Natural killer cell (primary cell): ENCODE data around the gene IL6R. TPM values are rescaled to one million over a fixed set of nuclear protein-coding genes. Genes with fewer than 3 reads are reported as not detected.

Experiments
- ATAC-seq, 3 donors: fragments of 150-1000 bp in 2 of 3; fragments of 200-7000 bp in 1 of 3; cut with Tn5 transposase; 1 replicate in 1 of 3; 2 replicates in 2 of 3; pipeline ENCODE4 v1.10.0; 2021; ENCODE audit warnings: mild to moderate bottlenecking in 2 of 3, moderate library complexity in 2 of 3
- DNase-seq, 2 donors: peaks; one replicate each; pipeline versions ENCODE4 v3.0.0 to v3.0.0-alpha.2; 2013 to 2021; ENCODE audit warnings: mixed read lengths in 1 of 2
- H3K27ac ChIP-seq: one replicate; pipeline ENCODE4 v1.5.1; 2013; ENCODE audit warnings: mild to moderate bottlenecking, low read length
- H3K27me3 ChIP-seq: one replicate; pipeline ENCODE4 v1.6.1; 2013; ENCODE audit warnings: low read length; ENCODE audit not compliant: control insufficient read depth, insufficient read depth
- H3K36me3 ChIP-seq: one replicate; pipeline ENCODE4 v1.6.1; 2013; ENCODE audit warnings: low read length; ENCODE audit not compliant: control insufficient read depth, insufficient read depth
- H3K4me1 ChIP-seq: one replicate; pipeline ENCODE4 v1.6.1; 2013; ENCODE audit warnings: low read length; ENCODE audit not compliant: control insufficient read depth, insufficient read depth
- H3K4me3 ChIP-seq: one replicate; pipeline ENCODE4 v1.5.1; 2013; ENCODE audit warnings: low read length
- H3K9me3 ChIP-seq: one replicate; pipeline ENCODE4 v1.6.1; 2013; ENCODE audit warnings: low read length; ENCODE audit not compliant: control insufficient read depth, insufficient read depth
- H3K27ac Mint-ChIP-seq, 2 donors: one replicate each; pipeline ENCODE4 v1.8.0; 2022; ENCODE audit warnings: mild to moderate bottlenecking in 2 of 2, mixed read lengths in 2 of 2, moderate library complexity in 1 of 2
- H3K27me3 Mint-ChIP-seq, 2 donors: one replicate each; pipeline ENCODE4 v1.8.0; 2022; ENCODE audit warnings: low read depth in 2 of 2, mixed read lengths in 2 of 2
- H3K36me3 Mint-ChIP-seq: one replicate; pipeline ENCODE4 v1.8.0; 2022; ENCODE audit warnings: mixed read lengths
- H3K4me1 Mint-ChIP-seq, 2 donors: one replicate each; pipeline ENCODE4 v1.8.0; 2022; ENCODE audit warnings: mixed read lengths in 2 of 2
- H3K4me3 Mint-ChIP-seq: one replicate; pipeline ENCODE4 v1.8.0; 2022; ENCODE audit warnings: mild to moderate bottlenecking, moderate library complexity, mixed read lengths
- H3K9me3 Mint-ChIP-seq, 2 donors: one replicate each; pipeline ENCODE4 v1.8.0; 2022; ENCODE audit warnings: mixed read lengths in 2 of 2
- WGBS: methylation state at CpG from one replicate; pipeline ENCODE4 v1.1.7; 2013; ENCODE audit warnings: missing lambda C conversion rate; ENCODE audit not compliant: insufficient coverage; 5-methylcytosine and 5-hydroxymethylcytosine counted together
- intact Hi-C: fragments of 100-400 bp; cut with micrococcal nuclease; formaldehyde crosslinking; loops from one replicate; pipeline ENCODE4 v1.14.2; 2022
- total RNA-seq, 4 donors: library from RNA; stranded (reverse); fragments of 120-200 nt in 1 of 4; gene quantifications; one replicate each; pipeline versions ENCODE4 v1.2.3 to v1.2.4, GENCODE V29; 2013 to 2022
- TF ChIP-seq, protein P1 (sequence below): fragments of 200-600 bp; IDR thresholded peaks from one replicate; pipeline ENCODE4 v1.8.0; 2022; ENCODE audit warnings: antibody characterized with exemption

The IL6R gene
- total RNA-seq, 3 donors from 2014 or later (not counting 1 experiment from before 2014, with no cell fraction given) = 2.0 to 10.6 (median 3.8) TPM

DNA sequence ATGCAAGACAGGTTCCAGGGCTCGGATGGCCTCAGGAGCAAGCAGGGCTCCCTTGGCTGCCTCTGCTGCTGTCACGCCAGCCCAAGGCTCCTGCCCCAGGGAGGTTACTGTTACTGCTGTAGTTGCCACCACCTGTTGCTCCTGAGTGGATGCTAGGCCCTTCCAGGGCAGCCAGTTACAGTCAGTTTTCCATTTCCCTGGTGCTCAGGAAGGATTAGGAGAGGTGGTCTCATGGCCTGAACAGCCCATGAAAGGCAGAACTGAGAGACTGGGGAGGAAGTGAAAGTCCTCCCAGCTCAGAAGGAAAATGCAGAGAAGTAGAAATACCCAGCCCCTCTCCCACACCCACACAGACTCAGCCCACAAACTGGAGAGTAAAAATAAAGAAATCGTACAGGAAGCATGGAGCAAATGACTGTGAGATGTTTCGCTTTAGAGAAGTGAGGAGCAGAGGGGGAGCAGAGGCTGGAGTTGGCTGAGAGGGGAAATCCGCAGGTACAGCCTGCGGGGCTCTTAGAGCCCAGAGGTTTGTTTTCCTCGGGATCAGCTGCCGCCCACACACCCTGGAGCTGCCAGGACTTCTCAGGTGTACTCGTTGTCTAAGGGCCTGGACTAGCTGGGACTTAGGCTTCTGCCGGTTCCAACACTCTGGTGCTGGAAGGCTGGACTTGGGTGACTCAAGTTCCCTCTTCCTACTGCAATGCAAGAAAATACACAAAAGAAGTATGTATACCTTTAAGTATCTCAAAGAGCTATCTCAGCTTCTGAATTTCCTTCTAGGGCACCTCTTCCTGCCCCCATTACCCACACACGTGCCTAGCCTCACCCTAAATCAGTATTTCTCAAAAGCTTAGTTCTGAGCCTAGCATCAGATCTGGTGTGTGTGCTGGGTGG is 2.3 kb downstream of the IL6R start:
- DNase-seq (peak in 1 of 2 donors; percentile 60), ATAC-seq (no peak)
- Mint-ChIP-seq H3K27me3 (peaks cover 25 to 36% of the 10 kb centered on the region in 2 donors), H3K4me3 (peak overlapping the region; percentile 79), H3K4me1 (peaks cover 37 to 45% of the 10 kb centered on the region in 2 donors), H3K27ac (peak overlapping the region in 1 of 2 donors; percentile 15), H3K36me3 (no peaks in the 10 kb centered on the region), H3K9me3 (no peaks in the 10 kb centered on the region)
- 31% methylated on average over 11 of the region's 11 CpGs for WGBS
- no peaks in the 10 kb centered on the region for H3K36me3 ChIP-seq
- no peaks in the 10 kb centered on the region for H3K9me3 ChIP-seq
- peaks cover 53% of the 10 kb centered on the region for H3K4me1 ChIP-seq
- peak overlapping the region; percentile 31 for H3K27ac ChIP-seq
- TF ChIP-seq, protein P1, sequence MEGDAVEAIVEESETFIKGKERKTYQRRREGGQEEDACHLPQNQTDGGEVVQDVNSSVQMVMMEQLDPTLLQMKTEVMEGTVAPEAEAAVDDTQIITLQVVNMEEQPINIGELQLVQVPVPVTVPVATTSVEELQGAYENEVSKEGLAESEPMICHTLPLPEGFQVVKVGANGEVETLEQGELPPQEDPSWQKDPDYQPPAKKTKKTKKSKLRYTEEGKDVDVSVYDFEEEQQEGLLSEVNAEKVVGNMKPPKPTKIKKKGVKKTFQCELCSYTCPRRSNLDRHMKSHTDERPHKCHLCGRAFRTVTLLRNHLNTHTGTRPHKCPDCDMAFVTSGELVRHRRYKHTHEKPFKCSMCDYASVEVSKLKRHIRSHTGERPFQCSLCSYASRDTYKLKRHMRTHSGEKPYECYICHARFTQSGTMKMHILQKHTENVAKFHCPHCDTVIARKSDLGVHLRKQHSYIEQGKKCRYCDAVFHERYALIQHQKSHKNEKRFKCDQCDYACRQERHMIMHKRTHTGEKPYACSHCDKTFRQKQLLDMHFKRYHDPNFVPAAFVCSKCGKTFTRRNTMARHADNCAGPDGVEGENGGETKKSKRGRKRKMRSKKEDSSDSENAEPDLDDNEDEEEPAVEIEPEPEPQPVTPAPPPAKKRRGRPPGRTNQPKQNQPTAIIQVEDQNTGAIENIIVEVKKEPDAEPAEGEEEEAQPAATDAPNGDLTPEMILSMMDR = no peak
- no peak overlapping the region for H3K4me3 ChIP-seq
- peaks cover 11% of the 10 kb centered on the region for H3K27me3 ChIP-seq
- intact Hi-C loops = no loop called here

DNA sequence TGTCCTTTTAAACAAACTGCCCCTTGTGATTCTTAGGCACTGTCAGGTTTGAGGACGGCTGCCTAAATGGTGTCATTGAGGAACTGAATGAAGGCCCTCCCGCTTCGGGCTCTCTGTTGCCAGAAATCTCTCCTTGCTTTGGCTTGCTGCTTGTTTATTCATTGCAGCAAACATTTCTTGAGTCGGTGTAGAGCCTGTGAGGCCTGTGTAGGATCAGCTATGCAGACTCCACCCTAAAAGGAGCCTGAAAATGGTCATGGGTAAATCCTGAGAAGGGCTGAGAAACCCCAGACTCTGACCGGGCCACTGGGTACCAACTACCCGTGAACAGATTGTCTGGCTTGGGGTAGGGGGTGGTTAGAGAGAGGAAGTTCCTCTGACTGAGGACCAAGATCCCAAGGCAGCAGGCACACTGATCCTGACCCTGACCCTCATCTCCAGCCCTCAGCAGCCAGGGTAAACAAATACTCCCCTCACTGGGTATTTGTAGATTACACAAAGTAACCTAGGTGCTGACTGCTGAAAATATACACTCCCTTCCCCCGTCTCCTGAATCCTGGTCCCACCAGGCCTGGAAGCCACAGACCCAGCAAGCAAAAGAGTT is 3.1 kb downstream of the IL6R start:
- H3K27ac Mint-ChIP-seq = no peak overlapping the region

DNA sequence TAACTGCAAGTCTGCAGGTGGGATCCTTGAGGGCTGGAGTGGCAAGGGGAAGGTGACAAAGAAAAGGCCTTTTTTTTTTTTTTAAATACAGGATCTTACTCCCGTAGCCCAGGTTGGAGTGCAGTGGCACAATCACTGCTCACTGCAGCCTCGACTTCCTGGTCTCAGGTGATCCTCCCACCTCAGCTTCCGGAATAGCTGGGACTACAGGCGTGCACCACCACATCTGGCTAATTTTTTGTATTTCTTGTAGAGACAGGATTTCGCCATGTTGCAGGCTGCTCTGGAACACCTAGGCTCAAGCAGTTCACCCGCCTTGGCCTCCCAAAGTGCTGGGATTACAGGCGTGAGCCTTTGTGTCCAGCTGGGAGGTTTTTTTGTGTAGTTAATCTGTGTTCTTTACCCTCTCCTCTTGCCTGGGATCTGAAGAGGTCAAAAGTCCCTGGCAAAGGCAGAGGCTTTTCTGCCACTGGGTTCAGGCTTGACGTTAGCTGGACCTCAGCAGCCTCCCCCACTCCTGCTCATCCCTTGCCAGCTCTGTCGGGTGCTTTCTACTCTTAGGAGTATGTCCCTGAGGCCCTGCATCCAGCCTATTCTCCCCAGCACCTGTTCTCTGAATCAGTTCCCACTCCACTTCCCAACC is 5.2 kb downstream of the IL6R start:
- peaks cover 21 to 36% of the 10 kb centered on the region in 2 donors for H3K27me3 Mint-ChIP-seq
- H3K4me3 Mint-ChIP-seq = no peak overlapping the region
- H3K27me3 ChIP-seq = peaks cover 11% of the 10 kb centered on the region
- no peaks in the 10 kb centered on the region for H3K9me3 ChIP-seq
- no peak overlapping the region for H3K27ac ChIP-seq
- H3K4me1 ChIP-seq = peaks cover 25% of the 10 kb centered on the region
- H3K4me3 ChIP-seq = no peak overlapping the region
- ATAC-seq = no peak
- intact Hi-C loops = no loop called here
- WGBS = 85% methylated on average over 9 of the region's 9 CpGs
- H3K36me3 ChIP-seq = no peaks in the 10 kb centered on the region
- H3K9me3 Mint-ChIP-seq = no peaks in the 10 kb centered on the region
- no peak overlapping the region for H3K27ac Mint-ChIP-seq
- peak in 1 of 2 donors; percentile 58 for DNase-seq
- TF ChIP-seq, protein P1 = no peak
- no peaks in the 10 kb centered on the region for H3K36me3 Mint-ChIP-seq
- H3K4me1 Mint-ChIP-seq = peaks cover 13 to 17% of the 10 kb centered on the region in 2 donors

More for the DNA sequence above, 3.1 kb downstream of the IL6R start:
- Mint-ChIP-seq H3K27me3 (peaks cover 27 to 36% of the 10 kb centered on the region in 2 donors), H3K36me3 (no peaks in the 10 kb centered on the region), H3K4me1 (peaks cover 29 to 37% of the 10 kb centered on the region in 2 donors), H3K9me3 (no peaks in the 10 kb centered on the region), H3K4me3 (no peak overlapping the region)
- no peak for DNase-seq
- peaks cover 11% of the 10 kb centered on the region for H3K27me3 ChIP-seq
- H3K4me1 ChIP-seq = peaks cover 45% of the 10 kb centered on the region
- peak overlapping the region; percentile 31 for H3K27ac ChIP-seq
- no peaks in the 10 kb centered on the region for H3K9me3 ChIP-seq
- no peak for ATAC-seq
- TF ChIP-seq, protein P1 = no peak
- intact Hi-C loops = no loop called here
- H3K36me3 ChIP-seq = no peaks in the 10 kb centered on the region
- 66% methylated on average over 7 of the region's 7 CpGs for WGBS
- no peak overlapping the region for H3K4me3 ChIP-seq
